ENCODE results near the gene ABCD3. TPM values are rescaled to one million over a fixed set of nuclear protein-coding genes. Genes with fewer than 3 reads are reported as not detected.

ABCD3 gene
- total RNA-seq, 2 experiments from 2014 or later = 19.6 to 21.4 TPM

- POLR2A ChIA-PET = interaction anchor here (1.0 kb wide), 1 partner anchor 33 kb away, joined by 4 read pairs; no protein-coding TSS in a partner anchor
Measured at GRCh38 chr1:94496076-94496755, 78.0 kb downstream of the ABCD3 start.

GRCh38 chr1:94501426-94501825 is 83.2 kb downstream of the ABCD3 start:
- no peak overlapping the region for H3K27ac Mint-ChIP-seq
- no peak for DNase-seq
- peaks cover 5% of the 10 kb centered on the region for H3K4me1 Mint-ChIP-seq
- H3K9me3 Mint-ChIP-seq = no peaks in the 10 kb centered on the region
- POLR2A ChIA-PET = no interaction called here
- H3K36me3 Mint-ChIP-seq (ENCODE audit: low read depth) = peaks cover 28% of the 10 kb centered on the region
- no peaks in the 10 kb centered on the region for H3K27me3 Mint-ChIP-seq
- CTCF ChIA-PET = interaction anchor here (1.0 kb wide), 1 partner anchor 20 kb away, joined by 4 read pairs; no protein-coding TSS in a partner anchor
- H3K4me3 Mint-ChIP-seq = no peak overlapping the region

More at GRCh38 chr1:94496076-94496755, 78.0 kb downstream of the ABCD3 start:
- no peak for DNase-seq
- Mint-ChIP-seq H3K4me3 (no peak overlapping the region), H3K27me3 (no peaks in the 10 kb centered on the region), H3K4me1 (peaks cover 2% of the 10 kb centered on the region), H3K36me3 (ENCODE audit: low read depth) (peaks cover 11% of the 10 kb centered on the region), H3K9me3 (no peaks in the 10 kb centered on the region), H3K27ac (no peak overlapping the region)
- CTCF ChIA-PET = no interaction called here

GRCh38 chr1:94501935-94502334 is 83.7 kb downstream of the ABCD3 start:
- Mint-ChIP-seq H3K4me3 (no peak overlapping the region), H3K9me3 (no peaks in the 10 kb centered on the region), H3K27me3 (no peaks in the 10 kb centered on the region), H3K4me1 (peaks cover 5% of the 10 kb centered on the region), H3K36me3 (ENCODE audit: low read depth) (peaks cover 29% of the 10 kb centered on the region), H3K27ac (no peak overlapping the region)
- CTCF ChIA-PET = interaction anchor here (1.3 kb wide), 1 partner anchor 20 kb away, joined by 4 read pairs; no protein-coding TSS in a partner anchor
- DNase-seq = no peak
- POLR2A ChIA-PET = no interaction called here

- POLR2A ChIA-PET = no interaction called here
- H3K27me3 Mint-ChIP-seq = no peaks in the 10 kb centered on the region
- H3K4me3 Mint-ChIP-seq = no peak overlapping the region
- CTCF ChIA-PET = interaction anchor here (1.3 kb wide), 1 partner anchor 21 kb away, joined by 4 read pairs; no protein-coding TSS in a partner anchor
- H3K9me3 Mint-ChIP-seq = no peaks in the 10 kb centered on the region
- no peak for DNase-seq
- H3K4me1 Mint-ChIP-seq = peaks cover 5% of the 10 kb centered on the region
- peaks cover 31% of the 10 kb centered on the region for H3K36me3 Mint-ChIP-seq (ENCODE audit: low read depth)
- no peak overlapping the region for H3K27ac Mint-ChIP-seq
Measured at GRCh38 chr1:94503153-94503552, 85.0 kb downstream of the ABCD3 start.

- Mint-ChIP-seq H3K4me3 (no peak overlapping the region), H3K4me1 (peaks cover 5% of the 10 kb centered on the region), H3K36me3 (ENCODE audit: low read depth) (peaks cover 33% of the 10 kb centered on the region), H3K9me3 (no peaks in the 10 kb centered on the region), H3K27ac (no peak overlapping the region), H3K27me3 (no peaks in the 10 kb centered on the region)
- ChIA-PET CTCF (interaction anchor here (0.7 kb wide), 1 partner anchor 32 kb away, joined by 4 read pairs; no protein-coding TSS in a partner anchor), POLR2A (no interaction called here)
- no peak for DNase-seq
Measured at GRCh38 chr1:94504601-94505000, 86.4 kb downstream of the ABCD3 start.

- peaks cover 7% of the 10 kb centered on the region for H3K36me3 Mint-ChIP-seq (ENCODE audit: low read depth)
- H3K27me3 Mint-ChIP-seq = no peaks in the 10 kb centered on the region
- ChIA-PET CTCF (interaction anchor here (0.8 to 1.8 kb wide), 2 partner anchors 290 to 293 kb away, joined by 3 to 11 read pairs; no protein-coding TSS in a partner anchor), POLR2A (no interaction called here)
- DNase-seq = no peak
- no peaks in the 10 kb centered on the region for H3K4me1 Mint-ChIP-seq
- H3K27ac Mint-ChIP-seq = no peak overlapping the region
- no peak overlapping the region for H3K4me3 Mint-ChIP-seq
- H3K9me3 Mint-ChIP-seq = no peaks in the 10 kb centered on the region
Measured at GRCh38 chr1:94512816-94513215, 94.6 kb downstream of the ABCD3 start.

- POLR2A ChIA-PET = no interaction called here
- Mint-ChIP-seq H3K9me3 (no peaks in the 10 kb centered on the region), H3K4me1 (no peaks in the 10 kb centered on the region), H3K36me3 (ENCODE audit: low read depth) (peaks cover 5% of the 10 kb centered on the region), H3K27me3 (no peaks in the 10 kb centered on the region), H3K27ac (no peak overlapping the region), H3K4me3 (no peak overlapping the region)
- peak; percentile 20 for DNase-seq
- CTCF ChIA-PET = interaction anchor here (0.5 to 1.0 kb wide), 4 partner anchors 33 to 291 kb away, joined by 3 to 4 read pairs (median 3); no protein-coding TSS in a partner anchor
Measured at GRCh38 chr1:94514095-94514727, 96.0 kb downstream of the ABCD3 start.

GRCh38 chr1:94515296-94515947 is 97.2 kb downstream of the ABCD3 start:
- no peak for DNase-seq
- Mint-ChIP-seq H3K36me3 (ENCODE audit: low read depth) (no peaks in the 10 kb centered on the region), H3K27ac (no peak overlapping the region), H3K9me3 (no peaks in the 10 kb centered on the region), H3K4me3 (no peak overlapping the region), H3K4me1 (no peaks in the 10 kb centered on the region), H3K27me3 (no peaks in the 10 kb centered on the region)
- CTCF ChIA-PET = interaction anchor here (1.2 kb wide), 1 partner anchor 34 kb away, joined by 4 read pairs; no protein-coding TSS in a partner anchor
- POLR2A ChIA-PET = no interaction called here

GRCh38 chr1:94519351-94519750 is 101.2 kb downstream of the ABCD3 start:
- H3K4me1 Mint-ChIP-seq = no peaks in the 10 kb centered on the region
- DNase-seq = no peak
- no peak overlapping the region for H3K27ac Mint-ChIP-seq
- ChIA-PET CTCF (no interaction called here), POLR2A (no interaction called here)
- no peaks in the 10 kb centered on the region for H3K27me3 Mint-ChIP-seq
- no peaks in the 10 kb centered on the region for H3K9me3 Mint-ChIP-seq
- H3K4me3 Mint-ChIP-seq = no peak overlapping the region
- H3K36me3 Mint-ChIP-seq (ENCODE audit: low read depth) = no peaks in the 10 kb centered on the region

GRCh38 chr1:94522304-94522703 is 104.1 kb downstream of the ABCD3 start:
- ChIA-PET POLR2A (no interaction called here), CTCF (interaction anchor here (1.5 kb wide), 1 partner anchor 282 kb away, joined by 5 read pairs; no protein-coding TSS in a partner anchor)
- H3K36me3 Mint-ChIP-seq (ENCODE audit: low read depth) = no peaks in the 10 kb centered on the region
- peaks cover 3% of the 10 kb centered on the region for H3K27me3 Mint-ChIP-seq
- DNase-seq = no peak
- no peak overlapping the region for H3K4me3 Mint-ChIP-seq
- H3K9me3 Mint-ChIP-seq = no peaks in the 10 kb centered on the region
- H3K27ac Mint-ChIP-seq = no peak overlapping the region
- H3K4me1 Mint-ChIP-seq = no peaks in the 10 kb centered on the region

GRCh38 chr1:94524531-94524930 is 106.3 kb downstream of the ABCD3 start:
- H3K4me1 Mint-ChIP-seq = no peaks in the 10 kb centered on the region
- H3K27me3 Mint-ChIP-seq = peaks cover 3% of the 10 kb centered on the region
- no peak overlapping the region for H3K27ac Mint-ChIP-seq
- H3K9me3 Mint-ChIP-seq = no peaks in the 10 kb centered on the region
- CTCF ChIA-PET = no interaction called here
- no peaks in the 10 kb centered on the region for H3K36me3 Mint-ChIP-seq (ENCODE audit: low read depth)
- no peak overlapping the region for H3K4me3 Mint-ChIP-seq
- no peak for DNase-seq
- POLR2A ChIA-PET = no interaction called here

GRCh38 chr1:94526152-94526980 is 108.2 kb downstream of the ABCD3 start:
- H3K36me3 Mint-ChIP-seq (ENCODE audit: low read depth) = no peaks in the 10 kb centered on the region
- H3K4me3 Mint-ChIP-seq = no peak overlapping the region

More at GRCh38 chr1:94526152-94526980, 108.2 kb downstream of the ABCD3 start:
- no peaks in the 10 kb centered on the region for H3K4me1 Mint-ChIP-seq
- DNase-seq = no peak
- H3K27me3 Mint-ChIP-seq = peaks cover 3% of the 10 kb centered on the region
- ChIA-PET POLR2A (no interaction called here), CTCF (no interaction called here)
- no peak overlapping the region for H3K27ac Mint-ChIP-seq
- no peaks in the 10 kb centered on the region for H3K9me3 Mint-ChIP-seq
